ENCODE results near the gene GUCY1A1. TPM values are rescaled to one million over a fixed set of nuclear protein-coding genes. Genes with fewer than 3 reads are reported as not detected.
A peak's percentile ranks its signal among the peaks of the same experiment; 100 is the strongest.

Gene GUCY1A1
- total RNA-seq, 1 donor from 2014 or later = 37.1 TPM

DNA sequence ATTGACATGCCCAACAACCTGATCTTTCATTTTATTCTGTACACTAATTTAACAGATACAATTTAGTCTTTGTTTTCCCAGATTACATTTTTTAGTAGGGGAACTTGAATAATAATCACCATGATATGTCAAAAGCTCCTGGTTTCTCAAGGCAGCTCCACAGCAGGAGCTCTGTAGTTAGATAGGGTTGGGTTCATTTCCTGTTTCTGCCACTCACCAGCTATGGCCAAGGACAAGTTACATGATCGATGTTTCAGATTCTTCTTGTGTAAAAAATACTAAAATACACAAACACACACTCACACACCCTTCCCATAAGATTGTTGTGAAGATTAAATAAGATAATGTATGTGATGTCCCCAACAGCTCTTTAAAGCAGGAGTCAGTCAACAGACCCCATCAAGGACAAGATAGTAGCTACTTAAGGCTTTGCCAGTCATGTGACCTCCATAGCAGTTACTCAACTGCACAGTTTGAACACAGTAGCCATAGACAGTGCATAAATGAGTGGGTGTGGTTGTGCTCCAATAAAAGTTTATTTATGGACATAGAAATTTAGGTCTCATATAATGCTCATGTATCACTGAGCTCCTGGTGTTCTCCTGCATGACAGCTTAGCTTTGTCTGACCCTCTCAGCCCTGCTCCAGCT is 18.4 kb downstream of the GUCY1A1 start:
- H3K4me1 ChIP-seq = peaks cover 3 to 25% of the 10 kb centered on the region in 2 donors
- TF ChIP-seq CTCF (IDR thresholded peaks at IDR 0.05) = no peak
- peak overlapping the region; percentile 37 to 71 for H3K27ac ChIP-seq
- H3K4me3 ChIP-seq = no peak overlapping the region
- H3K9me3 ChIP-seq = no peaks in the 10 kb centered on the region
- no peaks in the 10 kb centered on the region for H3K36me3 ChIP-seq
- intact Hi-C loops (cut with DNase I) = no loop called here
- DNase-seq (ENCODE audit: low spot score in 2 of 2) = no peak
- H3K27me3 ChIP-seq = no peaks in the 10 kb centered on the region

- Histone ChIP-seq H3K9me3 (no peaks in the 10 kb centered on the region), H3K4me3 (no peak overlapping the region), H3K4me1 (peaks cover 3 to 28% of the 10 kb centered on the region in 2 donors), H3K27me3 (no peaks in the 10 kb centered on the region), H3K36me3 (no peaks in the 10 kb centered on the region), H3K27ac (no peak overlapping the region)
- TF ChIP-seq CTCF (IDR thresholded peaks at IDR 0.05) = no peak
- DNase-seq (ENCODE audit: low spot score in 2 of 2) = no peak
- intact Hi-C loops (cut with DNase I) = no loop called here
Measured at GRCh38 chr4:155687380-155687982, 20.8 kb downstream of the GUCY1A1 start.

- H3K27me3 ChIP-seq = no peaks in the 10 kb centered on the region
- H3K27ac ChIP-seq = peak overlapping the region in 1 of 2 donors; percentile 45
- H3K36me3 ChIP-seq = no peaks in the 10 kb centered on the region
- intact Hi-C loops (cut with DNase I) = no loop called here
- no peak for TF ChIP-seq CTCF (IDR thresholded peaks at IDR 0.05)
- DNase-seq (ENCODE audit: low spot score in 2 of 2) = no peak
- peak overlapping the region in 1 of 2 donors; percentile 25 for H3K4me3 ChIP-seq
- H3K4me1 ChIP-seq = peaks cover 3 to 25% of the 10 kb centered on the region in 2 donors
- no peaks in the 10 kb centered on the region for H3K9me3 ChIP-seq
Measured at GRCh38 chr4:155688211-155688610, 21.6 kb downstream of the GUCY1A1 start.

- no peaks in the 10 kb centered on the region for H3K27me3 ChIP-seq
- peak overlapping the region; percentile 19 to 45 for H3K27ac ChIP-seq
- H3K9me3 ChIP-seq = no peaks in the 10 kb centered on the region
- intact Hi-C loops (cut with DNase I) = no loop called here
- H3K4me3 ChIP-seq = peak overlapping the region; percentile 25 to 41
- no peak for DNase-seq (ENCODE audit: low spot score in 2 of 2)
- H3K4me1 ChIP-seq = peaks cover 3 to 26% of the 10 kb centered on the region in 2 donors
- H3K36me3 ChIP-seq = no peaks in the 10 kb centered on the region
- no peak for TF ChIP-seq CTCF (IDR thresholded peaks at IDR 0.05)
Measured at GRCh38 chr4:155688860-155689259, 22.2 kb downstream of the GUCY1A1 start.

- Histone ChIP-seq H3K27ac (peak overlapping the region; percentile 13 to 40), H3K27me3 (no peaks in the 10 kb centered on the region), H3K4me1 (peaks cover 3 to 19% of the 10 kb centered on the region in 2 donors), H3K4me3 (no peak overlapping the region), H3K9me3 (no peaks in the 10 kb centered on the region), H3K36me3 (no peaks in the 10 kb centered on the region)
- no peak for DNase-seq (ENCODE audit: low spot score in 2 of 2)
- intact Hi-C loops (cut with DNase I) = no loop called here
- TF ChIP-seq CTCF (IDR thresholded peaks at IDR 0.05) = no peak
Measured at GRCh38 chr4:155690044-155690837, 23.6 kb downstream of the GUCY1A1 start.
